Measurements from ENCODE around the gene IFITM10.

The IFITM10 gene

DNA sequence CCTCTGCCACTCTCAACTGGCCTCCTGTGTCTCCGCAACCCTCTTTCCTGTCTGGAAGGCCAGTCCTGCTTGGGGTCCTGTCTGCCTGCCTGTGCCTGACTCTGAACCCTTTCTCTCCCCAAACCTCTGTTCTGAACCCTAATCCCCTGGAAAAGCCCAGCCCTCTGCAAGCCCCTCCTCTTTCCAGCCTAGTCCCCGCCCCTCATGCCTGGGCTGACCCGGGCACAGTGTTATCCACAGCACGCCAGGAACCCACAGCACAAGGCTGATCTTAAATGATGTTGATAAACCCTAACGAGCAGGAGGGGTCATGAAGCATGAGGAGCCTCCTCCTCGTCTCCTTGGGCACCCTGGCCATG is at the start of gene IFITM10:
IFITM10 (minus strand) TSS at position 115 of the 359 bp plus-strand sequence. CDS start 153 bp downstream, outside the sequence.
- no peak for TF ChIP-seq ZFX (IDR thresholded peaks at IDR 0.05)
- TF ChIP-seq, protein P1, sequence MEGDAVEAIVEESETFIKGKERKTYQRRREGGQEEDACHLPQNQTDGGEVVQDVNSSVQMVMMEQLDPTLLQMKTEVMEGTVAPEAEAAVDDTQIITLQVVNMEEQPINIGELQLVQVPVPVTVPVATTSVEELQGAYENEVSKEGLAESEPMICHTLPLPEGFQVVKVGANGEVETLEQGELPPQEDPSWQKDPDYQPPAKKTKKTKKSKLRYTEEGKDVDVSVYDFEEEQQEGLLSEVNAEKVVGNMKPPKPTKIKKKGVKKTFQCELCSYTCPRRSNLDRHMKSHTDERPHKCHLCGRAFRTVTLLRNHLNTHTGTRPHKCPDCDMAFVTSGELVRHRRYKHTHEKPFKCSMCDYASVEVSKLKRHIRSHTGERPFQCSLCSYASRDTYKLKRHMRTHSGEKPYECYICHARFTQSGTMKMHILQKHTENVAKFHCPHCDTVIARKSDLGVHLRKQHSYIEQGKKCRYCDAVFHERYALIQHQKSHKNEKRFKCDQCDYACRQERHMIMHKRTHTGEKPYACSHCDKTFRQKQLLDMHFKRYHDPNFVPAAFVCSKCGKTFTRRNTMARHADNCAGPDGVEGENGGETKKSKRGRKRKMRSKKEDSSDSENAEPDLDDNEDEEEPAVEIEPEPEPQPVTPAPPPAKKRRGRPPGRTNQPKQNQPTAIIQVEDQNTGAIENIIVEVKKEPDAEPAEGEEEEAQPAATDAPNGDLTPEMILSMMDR (conservative IDR thresholded peaks at IDR 0.05) = no peak
- no peak within 1 kb of the TSS for H3K27ac ChIP-seq

DNA sequence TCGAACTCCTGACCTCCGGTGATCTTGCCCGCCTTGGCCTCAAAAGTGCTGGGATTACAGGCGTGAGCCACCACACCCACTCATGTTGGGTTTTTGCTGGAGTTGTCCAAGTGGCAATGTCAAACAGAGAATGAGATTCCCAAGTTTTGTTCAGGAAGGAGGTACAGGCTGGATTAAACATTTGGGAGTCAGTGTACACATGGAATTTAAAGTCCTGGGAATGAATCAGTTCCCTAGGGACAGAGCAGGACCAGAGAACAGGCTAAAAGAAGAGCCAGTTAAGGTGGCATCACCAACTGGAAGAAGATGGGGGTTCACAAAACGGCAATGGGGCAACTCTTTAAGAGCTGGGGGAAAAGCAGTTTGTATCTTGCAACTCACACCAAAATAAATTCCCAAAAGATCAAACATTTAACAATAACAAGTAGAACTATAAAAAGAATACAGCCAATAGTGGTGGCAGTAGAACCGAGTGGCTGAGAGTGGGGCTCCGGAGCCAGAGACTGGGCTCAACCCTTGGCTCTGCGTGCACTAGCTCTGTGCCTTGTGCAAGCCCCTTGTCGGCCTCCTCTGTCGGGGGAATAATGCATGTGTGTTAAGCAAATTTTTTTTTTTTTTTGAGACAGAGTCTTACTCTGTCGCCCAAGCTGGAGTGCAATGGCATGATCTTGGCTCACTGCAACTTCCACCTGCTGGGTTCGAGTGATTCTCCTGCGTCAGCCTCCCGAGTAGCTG is 47.2 kb upstream of the IFITM10 start:
- TF ChIP-seq, protein P1 (conservative IDR thresholded peaks at IDR 0.05) = no peak
- no peak for TF ChIP-seq ZFX (IDR thresholded peaks at IDR 0.05)
- no peak overlapping the region for H3K27ac ChIP-seq

GRCh38 chr11:1796413-1797011 is 46.1 kb upstream of the IFITM10 start:
- TF ChIP-seq ZFX (IDR thresholded peaks at IDR 0.05) = no peak
- TF ChIP-seq, protein P1 (conservative IDR thresholded peaks at IDR 0.05) = no peak; the same call in 1 of the 2 replicates
- H3K27ac ChIP-seq = no peak overlapping the region

DNA sequence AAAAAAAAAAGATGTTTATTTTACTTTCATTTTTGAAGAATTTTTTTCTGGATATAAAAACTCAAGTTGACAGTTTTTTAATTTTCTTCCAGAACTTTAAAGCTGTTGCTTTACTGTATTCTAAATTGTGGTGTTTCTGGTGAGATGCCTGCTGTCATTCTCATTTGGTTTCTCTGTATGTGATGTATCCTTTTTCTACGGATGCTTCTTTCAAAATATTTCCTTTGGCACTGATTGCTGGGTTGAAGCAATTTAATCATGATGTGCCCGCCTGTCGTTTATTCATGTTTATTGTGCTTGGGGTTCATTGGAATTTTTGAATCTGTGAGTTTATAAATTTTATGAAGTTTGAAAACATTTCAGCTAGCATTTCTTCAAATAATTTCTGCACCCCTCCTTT is 42.7 kb upstream of the IFITM10 start:
- TF ChIP-seq, protein P1 (conservative IDR thresholded peaks at IDR 0.05) = no peak
- no peak for TF ChIP-seq ZFX (IDR thresholded peaks at IDR 0.05)
- H3K27ac ChIP-seq = no peak overlapping the region

GRCh38 chr11:1792461-1792860 is 42.1 kb upstream of the IFITM10 start:
- TF ChIP-seq ZFX (IDR thresholded peaks at IDR 0.05) = no peak
- TF ChIP-seq, protein P1 (conservative IDR thresholded peaks at IDR 0.05) = no peak
- H3K27ac ChIP-seq = no peak overlapping the region

- TF ChIP-seq ZFX (IDR thresholded peaks at IDR 0.05) = no peak
- TF ChIP-seq, protein P1 (conservative IDR thresholded peaks at IDR 0.05) = no peak
- H3K27ac ChIP-seq = no peak overlapping the region
Observed at GRCh38 chr11:1791912-1792311, 41.5 kb upstream of the IFITM10 start.

- H3K27ac ChIP-seq = no peak overlapping the region
- TF ChIP-seq, protein P1 (conservative IDR thresholded peaks at IDR 0.05) = no peak
Observed at GRCh38 chr11:1786466-1786865, 36.1 kb upstream of the IFITM10 start.
